K562 (cell line): ENCODE measurements around the gene PLCB4. TPM values are rescaled to one million over a fixed set of nuclear protein-coding genes. Genes with fewer than 3 reads are reported as not detected.

Experiments used
- ATAC-seq: fragments of 200-7000 bp; cut with Tn5 transposase; 3 replicates; pipeline ENCODE4 v1.9.1; 2020; ENCODE audit warnings: moderate library complexity
- BruUV-seq: library from RNA; stranded (reverse); fragments of 400-500 nt; replicated peaks from 2 replicates; lab custom pipeline; 2021; lab: Mats Ljungman, UMichigan
- CTCF ChIA-PET: fragments of 300-600 bp; formaldehyde crosslinking; extraction: SDS; loops from one replicate; lab custom pipeline; 2021; ENCODE audit warnings: low intra/inter-chr PET ratio; lab: Yijun Ruan, JAX
- POLR2A ChIA-PET: fragments of 300-600, 350-650 bp; sonication (Branson Sonifier 250); formaldehyde crosslinking; extraction: SDS; loops from one replicate; lab custom pipeline; 2021; ENCODE audit warnings: antibody characterized with exemption, inconsistent platforms; lab: Yijun Ruan, JAX
- DNase-seq, 4 experiments: peaks; one replicate each; pipeline versions ENCODE4 v3.0.0 to v3.0.0-alpha.2; 2011 to 2018; ENCODE audit warnings: low spot score in 3 of 4, mixed read lengths in 3 of 4; ENCODE audit errors: extremely low read depth in 1 of 4
- FAIRE-seq: peaks from 2 replicates; lab custom pipeline; 2011; peaks lifted over from hg19 to GRCh38; lab: Jason Lieb, UNC
- H2AFZ ChIP-seq: 2 replicates; pipeline ENCODE4 v1.6.0; 2011; ENCODE audit warnings: low read depth, low read length, control low read depth, inconsistent platforms
- H3K27ac ChIP-seq: fragments of 200-600 bp; 3 replicates; pipeline ENCODE4 v1.8.0; 2011; ENCODE audit warnings: low read depth, mild to moderate bottlenecking, control low read depth, inconsistent platforms, low read length, moderate library complexity, mixed read lengths; ENCODE audit errors: extremely low read depth
- H3K27me3 ChIP-seq, 2 experiments: fragments of 300-600 bp in 1 of 2; 2 replicates in 1 of 2; 3 replicates in 1 of 2; pipeline versions ENCODE4 v1.6.0 to v1.8.0; 2011; ENCODE audit warnings: inconsistent platforms in 2 of 2, low read length in 2 of 2, mild to moderate bottlenecking in 1 of 2, mixed read lengths in 1 of 2, moderate library complexity in 1 of 2; ENCODE audit not compliant: control insufficient read depth in 2 of 2, insufficient read depth in 2 of 2
- H3K36me3 ChIP-seq: fragments of 300-600 bp; 3 replicates; pipeline ENCODE4 v1.8.0; 2011; ENCODE audit warnings: mild to moderate bottlenecking, low read length, inconsistent platforms; ENCODE audit not compliant: control insufficient read depth, insufficient read depth
- H3K4me1 ChIP-seq, 2 experiments: fragments of 200-600 bp in 1 of 2; replicated peaks in 1 of 2; 2 replicates in 1 of 2; 3 replicates in 1 of 2; pipeline versions ENCODE4 v1.5.1 to v1.8.0; 2011; ENCODE audit warnings: inconsistent platforms in 2 of 2, low read length in 2 of 2, mild to moderate bottlenecking in 1 of 2, mixed read lengths in 1 of 2, moderate library complexity in 1 of 2; ENCODE audit not compliant: control insufficient read depth in 2 of 2, insufficient read depth in 2 of 2
- H3K4me2 ChIP-seq: 2 replicates; pipeline ENCODE4 v1.6.1; 2011; ENCODE audit warnings: low read length, control low read depth, inconsistent platforms, mixed read lengths; ENCODE audit not compliant: insufficient read depth
- H3K4me3 ChIP-seq: fragments of 200-600 bp; sonication (generic), shearing (Covaris generic); 2 replicates; pipeline ENCODE4 v1.5.1; 2016; ENCODE audit warnings: control low read depth, inconsistent platforms
- H3K79me2 ChIP-seq: fragments of 200-600 bp; 3 replicates; pipeline ENCODE4 v1.8.0; 2011; ENCODE audit warnings: low read length, inconsistent platforms; ENCODE audit not compliant: control insufficient read depth, insufficient read depth
- H3K9ac ChIP-seq, 2 experiments: 2 replicates each; pipeline versions ENCODE4 v1.6.0 to v1.6.1; 2011; ENCODE audit warnings: low read depth in 2 of 2, low read length in 2 of 2, control low read depth in 1 of 2, inconsistent platforms in 1 of 2, mild to moderate bottlenecking in 1 of 2, mixed read lengths in 1 of 2; ENCODE audit not compliant: insufficient read depth in 1 of 2
- H3K9me1 ChIP-seq: one replicate; pipeline ENCODE4 v1.6.0; 2011; ENCODE audit warnings: inconsistent platforms, mild to moderate bottlenecking, low read length, moderate library complexity; ENCODE audit not compliant: control insufficient read depth, insufficient read depth
- H3K9me3 ChIP-seq: replicated peaks from 2 replicates; pipeline ENCODE4 v1.5.1; 2011; ENCODE audit warnings: low read depth, low read length, inconsistent platforms; ENCODE audit not compliant: control insufficient read depth, insufficient read depth
- H4K20me1 ChIP-seq: replicated peaks from 2 replicates; pipeline ENCODE4 v1.6.1; 2011; ENCODE audit warnings: low read length, inconsistent platforms, mixed read lengths; ENCODE audit not compliant: control insufficient read depth, insufficient read depth
- E4F1 ChIP-seq: fragments of 250-450 bp; sonication (Bioruptor Pico); IDR thresholded peaks from 2 replicates; pipeline ENCODE4 v1.5.0; 2021; ENCODE audit warnings: mild to moderate bottlenecking, borderline replicate concordance
- SLC30A9 ChIP-seq: fragments of 250-450 bp; sonication (Bioruptor Pico); IDR thresholded peaks from 2 replicates; pipeline ENCODE4 v1.8.0; 2022; ENCODE audit warnings: mild to moderate bottlenecking, moderate library complexity
- TEAD2 ChIP-seq: fragments of 450-650 bp; IDR thresholded peaks from 2 replicates; pipeline ENCODE4 v1.6.1; 2016; ENCODE audit warnings: missing genetic modification characterization, control low read depth, missing compliant biosample characterization
- ZMIZ1 ChIP-seq, 2 experiments: fragments of 150-350 bp in 1 of 2; IDR thresholded peaks; 2 replicates each; pipeline ENCODE4 v1.6.1; 2012 to 2016; ENCODE audit warnings: low read depth in 2 of 2, low read length in 2 of 2, mild to moderate bottlenecking in 1 of 2, moderate library complexity in 1 of 2
- ZNF282 ChIP-seq: sonication (generic); formaldehyde crosslinking; IDR thresholded peaks from 2 replicates; pipeline ENCODE4 v1.8.1; 2023; ENCODE audit warnings: missing genetic modification reagents
- WGBS: fragments of 100-300 bp; shearing (Covaris generic); methylation state at CpG from one replicate; pipeline ENCODE4 v1.1.6; 2016; ENCODE audit warnings: low coverage, mixed read lengths; ENCODE audit not compliant: insufficient coverage; ENCODE audit errors: missing lambda C conversion rate; 5-methylcytosine and 5-hydroxymethylcytosine counted together
- in situ Hi-C: fragments of 300-500 bp; cut with MboI; formaldehyde crosslinking; loops from 4 replicates; pipeline ENCODE4 v1.15.0; 2018; ENCODE audit warnings: inconsistent platforms, mixed read lengths
- intact Hi-C: fragments of 100-400 bp; cut with micrococcal nuclease; formaldehyde crosslinking; loops from 2 replicates; pipeline ENCODE4 v1.14.2; 2022
- polyA plus RNA-seq, 8 experiments: library from polyadenylated mRNA; depleted of rRNA in 4 of 8; stranded (reverse) in 5 of 8; unstranded in 3 of 8; fragments of >200 nt; fragmentation: Nextera tagmentation in 2 of 8; fragmentation: Illumina TruSeq in 1 of 8; extraction: Ambion mirVana in 2 of 8; extraction: Trizol in 1 of 8; gene quantifications; 2 replicates each; pipeline versions ENCODE4 v1.2.1 to v1.2.3, GENCODE V29; 2011 to 2014; ENCODE audit warnings: inconsistent platforms in 1 of 8, missing spikeins in 1 of 8
- total RNA-seq, 7 experiments: library from RNA; depleted of rRNA in 6 of 7; stranded (reverse); fragments of >200 nt in 6 of 7; fragmentation: Illumina TruSeq in 2 of 7; extraction: Trizol in 2 of 7; gene quantifications; 2 replicates each; pipeline versions ENCODE4 v1.2.1 to v1.2.3, GENCODE V29; 2011 to 2021; ENCODE audit warnings: low replicate concordance in 1 of 7
- TF ChIP-seq, protein P1 (sequence below), 2 experiments: IDR thresholded peaks in 1 of 2; conservative IDR thresholded peaks in 1 of 2; 2 replicates each; pipeline ENCODE4 v1.6.1; 2016; ENCODE audit warnings: low read depth in 2 of 2, mild to moderate bottlenecking in 1 of 2, missing compliant biosample characterization in 1 of 2, missing genetic modification characterization in 1 of 2, moderate library complexity in 1 of 2
- TF ChIP-seq, protein P2 (sequence below): fragments of 250-450 bp; sonication (Bioruptor Pico); IDR thresholded peaks from 2 replicates; pipeline ENCODE4 v1.9.0; 2021; ENCODE audit warnings: mild to moderate bottlenecking, inconsistent platforms

Gene PLCB4
- total and polyA plus RNA-seq, 9 of the 15 experiments (the other 6 are each of a cell fraction or from before 2014, with no cell fraction given), result 0.20 to 2.9 (median 0.52) TPM

GRCh38 chr20:9228774-9229450, 160.0 kb downstream of the PLCB4 start:
- Histone ChIP-seq H3K9me3 (no peaks in the 10 kb centered on the region), H3K79me2 (no peaks in the 10 kb centered on the region), H3K4me2 (no peak overlapping the region), H3K27me3 (no peaks in the 10 kb centered on the region), H2AFZ (no peak overlapping the region), H3K27ac (no peak overlapping the region), H3K9me1 (no peaks in the 10 kb centered on the region), H3K4me1 (no peaks in the 10 kb centered on the region), H4K20me1 (no peaks in the 10 kb centered on the region), H3K9ac (no peak overlapping the region), H3K36me3 (no peaks in the 10 kb centered on the region), H3K4me3 (no peak overlapping the region)
- POLR2A ChIA-PET, result no interaction called here
- WGBS, result 17% methylated on average over 5 of the region's 5 CpGs
- intact Hi-C loops, result no loop called here
- CTCF ChIA-PET, result no interaction called here
- ATAC-seq (no peak), FAIRE-seq (no peak), DNase-seq (no peak)
- in situ Hi-C loops, result no loop called here
- no TSS peak for BruUV-seq
- TF ChIP-seq E4F1 (CRISPR knock-in tag), result no peak
- no peak for TF ChIP-seq ZNF282 (CRISPR knock-in tag)
- no peak for TF ChIP-seq ZMIZ1 (IDR thresholded peaks at IDR 0.05; ENCODE audit: low read depth in 2 of 2, low read length in 2 of 2)
- TF ChIP-seq, protein P1, sequence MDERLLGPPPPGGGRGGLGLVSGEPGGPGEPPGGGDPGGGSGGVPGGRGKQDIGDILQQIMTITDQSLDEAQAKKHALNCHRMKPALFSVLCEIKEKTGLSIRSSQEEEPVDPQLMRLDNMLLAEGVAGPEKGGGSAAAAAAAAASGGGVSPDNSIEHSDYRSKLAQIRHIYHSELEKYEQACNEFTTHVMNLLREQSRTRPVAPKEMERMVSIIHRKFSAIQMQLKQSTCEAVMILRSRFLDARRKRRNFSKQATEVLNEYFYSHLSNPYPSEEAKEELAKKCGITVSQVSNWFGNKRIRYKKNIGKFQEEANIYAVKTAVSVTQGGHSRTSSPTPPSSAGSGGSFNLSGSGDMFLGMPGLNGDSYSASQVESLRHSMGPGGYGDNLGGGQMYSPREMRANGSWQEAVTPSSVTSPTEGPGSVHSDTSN (CRISPR knock-in tag; IDR thresholded peaks at IDR 0.05; ENCODE audit: low read depth), result no peak
- TF ChIP-seq, protein P1 (tag; conservative IDR thresholded peaks at IDR 0.05; ENCODE audit: low read depth), result no peak
- no peak for TF ChIP-seq SLC30A9
- TF ChIP-seq, protein P2, sequence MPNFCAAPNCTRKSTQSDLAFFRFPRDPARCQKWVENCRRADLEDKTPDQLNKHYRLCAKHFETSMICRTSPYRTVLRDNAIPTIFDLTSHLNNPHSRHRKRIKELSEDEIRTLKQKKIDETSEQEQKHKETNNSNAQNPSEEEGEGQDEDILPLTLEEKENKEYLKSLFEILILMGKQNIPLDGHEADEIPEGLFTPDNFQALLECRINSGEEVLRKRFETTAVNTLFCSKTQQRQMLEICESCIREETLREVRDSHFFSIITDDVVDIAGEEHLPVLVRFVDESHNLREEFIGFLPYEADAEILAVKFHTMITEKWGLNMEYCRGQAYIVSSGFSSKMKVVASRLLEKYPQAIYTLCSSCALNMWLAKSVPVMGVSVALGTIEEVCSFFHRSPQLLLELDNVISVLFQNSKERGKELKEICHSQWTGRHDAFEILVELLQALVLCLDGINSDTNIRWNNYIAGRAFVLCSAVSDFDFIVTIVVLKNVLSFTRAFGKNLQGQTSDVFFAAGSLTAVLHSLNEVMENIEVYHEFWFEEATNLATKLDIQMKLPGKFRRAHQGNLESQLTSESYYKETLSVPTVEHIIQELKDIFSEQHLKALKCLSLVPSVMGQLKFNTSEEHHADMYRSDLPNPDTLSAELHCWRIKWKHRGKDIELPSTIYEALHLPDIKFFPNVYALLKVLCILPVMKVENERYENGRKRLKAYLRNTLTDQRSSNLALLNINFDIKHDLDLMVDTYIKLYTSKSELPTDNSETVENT (CRISPR knock-in tag), result no peak
- TF ChIP-seq TEAD2 (tag), result no peak
